ENCODE data around the gene CENPT. TPM values are rescaled to one million over a fixed set of nuclear protein-coding genes. Genes with fewer than 3 reads are reported as not detected.
A peak's percentile ranks its signal among the peaks of the same experiment; 100 is the strongest.

The CENPT gene
- total and polyA plus RNA-seq, 2 of the 13 experiments (the other 11 are each of a cell fraction or from before 2014, with no cell fraction given) = 40.9 to 43.3 TPM

DNA sequence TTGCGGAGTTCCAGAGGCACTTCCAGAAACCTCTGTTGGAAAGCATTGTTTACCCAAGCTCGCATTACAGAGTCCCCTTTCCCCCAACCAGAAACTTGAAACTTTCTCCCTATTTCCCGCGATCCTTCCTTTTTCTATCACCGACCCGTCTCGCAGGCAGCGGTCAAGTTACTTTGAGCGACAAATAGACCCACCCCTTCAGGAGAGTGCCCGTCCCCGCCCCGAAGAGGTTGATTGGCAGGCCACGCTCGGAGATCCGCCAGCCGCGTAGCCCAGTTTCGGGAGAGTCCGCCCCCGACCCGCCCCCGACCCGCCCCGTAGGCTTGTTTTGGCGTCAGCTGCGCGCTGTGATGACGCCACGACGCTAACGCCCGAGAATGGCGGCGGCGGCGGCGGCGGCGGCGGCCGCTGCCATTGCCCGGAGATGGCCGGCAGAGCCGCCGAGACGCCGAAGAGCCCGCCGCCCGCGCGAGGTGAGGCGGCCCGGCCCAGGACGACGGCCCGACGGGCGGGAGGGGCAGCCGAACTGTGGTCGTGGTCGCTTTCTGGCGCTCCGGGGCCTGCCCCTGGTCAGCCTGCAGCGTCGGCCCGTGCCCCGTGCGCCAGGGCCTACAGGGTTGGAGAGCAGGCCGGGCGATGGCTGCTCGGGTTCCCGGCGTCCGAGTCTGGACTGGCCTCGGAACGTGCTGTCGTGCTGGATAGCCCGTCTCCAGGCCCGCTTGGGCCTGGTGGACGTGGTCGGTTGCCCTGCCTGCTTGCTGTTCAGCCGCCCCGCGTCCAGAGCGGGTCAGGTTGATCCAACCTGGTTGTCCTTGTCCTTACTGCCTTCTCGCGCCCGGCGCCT, 45.6 kb upstream of the CENPT start, which contains the start of gene PSKH1 (continued):
- TF ChIP-seq, protein P1, sequence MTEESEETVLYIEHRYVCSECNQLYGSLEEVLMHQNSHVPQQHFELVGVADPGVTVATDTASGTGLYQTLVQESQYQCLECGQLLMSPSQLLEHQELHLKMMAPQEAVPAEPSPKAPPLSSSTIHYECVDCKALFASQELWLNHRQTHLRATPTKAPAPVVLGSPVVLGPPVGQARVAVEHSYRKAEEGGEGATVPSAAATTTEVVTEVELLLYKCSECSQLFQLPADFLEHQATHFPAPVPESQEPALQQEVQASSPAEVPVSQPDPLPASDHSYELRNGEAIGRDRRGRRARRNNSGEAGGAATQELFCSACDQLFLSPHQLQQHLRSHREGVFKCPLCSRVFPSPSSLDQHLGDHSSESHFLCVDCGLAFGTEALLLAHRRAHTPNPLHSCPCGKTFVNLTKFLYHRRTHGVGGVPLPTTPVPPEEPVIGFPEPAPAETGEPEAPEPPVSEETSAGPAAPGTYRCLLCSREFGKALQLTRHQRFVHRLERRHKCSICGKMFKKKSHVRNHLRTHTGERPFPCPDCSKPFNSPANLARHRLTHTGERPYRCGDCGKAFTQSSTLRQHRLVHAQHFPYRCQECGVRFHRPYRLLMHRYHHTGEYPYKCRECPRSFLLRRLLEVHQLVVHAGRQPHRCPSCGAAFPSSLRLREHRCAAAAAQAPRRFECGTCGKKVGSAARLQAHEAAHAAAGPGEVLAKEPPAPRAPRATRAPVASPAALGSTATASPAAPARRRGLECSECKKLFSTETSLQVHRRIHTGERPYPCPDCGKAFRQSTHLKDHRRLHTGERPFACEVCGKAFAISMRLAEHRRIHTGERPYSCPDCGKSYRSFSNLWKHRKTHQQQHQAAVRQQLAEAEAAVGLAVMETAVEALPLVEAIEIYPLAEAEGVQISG (CRISPR knock-in tag; IDR thresholded peaks at IDR 0.05) = peak; percentile 74
- no peak for TF ChIP-seq SMARCC2 (IDR thresholded peaks at IDR 0.05)
- TF ChIP-seq, protein P2, sequence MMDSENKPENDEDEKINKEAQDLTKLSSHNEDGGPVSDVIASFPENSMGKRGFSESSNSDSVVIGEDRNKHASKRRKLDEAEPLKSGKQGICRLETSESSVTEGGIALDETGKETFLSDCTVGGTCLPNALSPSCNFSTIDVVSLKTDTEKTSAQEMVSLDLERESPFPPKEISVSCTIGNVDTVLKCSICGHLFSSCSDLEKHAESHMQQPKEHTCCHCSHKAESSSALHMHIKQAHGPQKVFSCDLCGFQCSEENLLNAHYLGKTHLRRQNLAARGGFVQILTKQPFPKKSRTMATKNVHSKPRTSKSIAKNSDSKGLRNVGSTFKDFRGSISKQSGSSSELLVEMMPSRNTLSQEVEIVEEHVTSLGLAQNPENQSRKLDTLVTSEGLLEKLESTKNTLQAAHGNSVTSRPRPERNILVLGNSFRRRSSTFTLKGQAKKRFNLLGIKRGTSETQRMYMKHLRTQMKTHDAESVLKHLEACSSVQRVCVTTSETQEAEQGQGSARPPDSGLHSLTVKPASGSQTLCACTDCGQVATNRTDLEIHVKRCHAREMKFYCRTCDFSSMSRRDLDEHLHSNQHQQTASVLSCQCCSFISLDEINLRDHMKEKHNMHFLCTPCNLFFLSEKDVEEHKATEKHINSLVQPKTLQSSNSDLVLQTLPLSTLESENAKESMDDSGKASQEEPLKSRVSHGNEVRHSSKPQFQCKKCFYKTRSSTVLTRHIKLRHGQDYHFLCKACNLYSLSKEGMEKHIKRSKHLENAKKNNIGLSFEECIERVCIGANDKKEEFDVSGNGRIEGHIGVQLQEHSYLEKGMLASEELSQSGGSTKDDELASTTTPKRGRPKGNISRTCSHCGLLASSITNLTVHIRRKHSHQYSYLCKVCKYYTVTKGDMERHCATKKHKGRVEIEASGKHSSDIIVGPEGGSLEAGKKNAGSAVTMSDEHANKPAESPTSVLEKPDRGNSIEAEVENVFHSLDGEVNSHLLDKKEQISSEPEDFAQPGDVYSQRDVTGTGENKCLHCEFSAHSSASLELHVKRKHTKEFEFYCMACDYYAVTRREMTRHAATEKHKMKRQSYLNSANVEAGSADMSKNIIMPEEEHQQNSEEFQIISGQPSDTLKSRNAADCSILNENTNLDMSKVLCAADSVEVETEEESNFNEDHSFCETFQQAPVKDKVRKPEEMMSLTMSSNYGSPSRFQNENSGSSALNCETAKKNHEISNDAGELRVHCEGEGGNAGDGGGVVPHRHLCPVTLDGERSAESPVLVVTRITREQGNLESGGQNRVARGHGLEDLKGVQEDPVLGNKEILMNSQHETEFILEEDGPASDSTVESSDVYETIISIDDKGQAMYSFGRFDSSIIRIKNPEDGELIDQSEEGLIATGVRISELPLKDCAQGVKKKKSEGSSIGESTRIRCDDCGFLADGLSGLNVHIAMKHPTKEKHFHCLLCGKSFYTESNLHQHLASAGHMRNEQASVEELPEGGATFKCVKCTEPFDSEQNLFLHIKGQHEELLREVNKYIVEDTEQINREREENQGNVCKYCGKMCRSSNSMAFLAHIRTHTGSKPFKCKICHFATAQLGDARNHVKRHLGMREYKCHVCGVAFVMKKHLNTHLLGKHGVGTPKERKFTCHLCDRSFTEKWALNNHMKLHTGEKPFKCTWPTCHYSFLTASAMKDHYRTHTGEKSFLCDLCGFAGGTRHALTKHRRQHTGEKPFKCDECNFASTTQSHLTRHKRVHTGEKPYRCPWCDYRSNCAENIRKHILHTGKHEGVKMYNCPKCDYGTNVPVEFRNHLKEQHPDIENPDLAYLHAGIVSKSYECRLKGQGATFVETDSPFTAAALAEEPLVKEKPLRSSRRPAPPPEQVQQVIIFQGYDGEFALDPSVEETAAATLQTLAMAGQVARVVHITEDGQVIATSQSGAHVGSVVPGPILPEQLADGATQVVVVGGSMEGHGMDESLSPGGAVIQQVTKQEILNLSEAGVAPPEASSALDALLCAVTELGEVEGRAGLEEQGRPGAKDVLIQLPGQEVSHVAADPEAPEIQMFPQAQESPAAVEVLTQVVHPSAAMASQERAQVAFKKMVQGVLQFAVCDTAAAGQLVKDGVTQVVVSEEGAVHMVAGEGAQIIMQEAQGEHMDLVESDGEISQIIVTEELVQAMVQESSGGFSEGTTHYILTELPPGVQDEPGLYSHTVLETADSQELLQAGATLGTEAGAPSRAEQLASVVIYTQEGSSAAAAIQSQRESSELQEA (CRISPR knock-in tag; IDR thresholded peaks at IDR 0.05; ENCODE audit: not compliant biosample characterization) = no peak
- TF ChIP-seq, protein P3, sequence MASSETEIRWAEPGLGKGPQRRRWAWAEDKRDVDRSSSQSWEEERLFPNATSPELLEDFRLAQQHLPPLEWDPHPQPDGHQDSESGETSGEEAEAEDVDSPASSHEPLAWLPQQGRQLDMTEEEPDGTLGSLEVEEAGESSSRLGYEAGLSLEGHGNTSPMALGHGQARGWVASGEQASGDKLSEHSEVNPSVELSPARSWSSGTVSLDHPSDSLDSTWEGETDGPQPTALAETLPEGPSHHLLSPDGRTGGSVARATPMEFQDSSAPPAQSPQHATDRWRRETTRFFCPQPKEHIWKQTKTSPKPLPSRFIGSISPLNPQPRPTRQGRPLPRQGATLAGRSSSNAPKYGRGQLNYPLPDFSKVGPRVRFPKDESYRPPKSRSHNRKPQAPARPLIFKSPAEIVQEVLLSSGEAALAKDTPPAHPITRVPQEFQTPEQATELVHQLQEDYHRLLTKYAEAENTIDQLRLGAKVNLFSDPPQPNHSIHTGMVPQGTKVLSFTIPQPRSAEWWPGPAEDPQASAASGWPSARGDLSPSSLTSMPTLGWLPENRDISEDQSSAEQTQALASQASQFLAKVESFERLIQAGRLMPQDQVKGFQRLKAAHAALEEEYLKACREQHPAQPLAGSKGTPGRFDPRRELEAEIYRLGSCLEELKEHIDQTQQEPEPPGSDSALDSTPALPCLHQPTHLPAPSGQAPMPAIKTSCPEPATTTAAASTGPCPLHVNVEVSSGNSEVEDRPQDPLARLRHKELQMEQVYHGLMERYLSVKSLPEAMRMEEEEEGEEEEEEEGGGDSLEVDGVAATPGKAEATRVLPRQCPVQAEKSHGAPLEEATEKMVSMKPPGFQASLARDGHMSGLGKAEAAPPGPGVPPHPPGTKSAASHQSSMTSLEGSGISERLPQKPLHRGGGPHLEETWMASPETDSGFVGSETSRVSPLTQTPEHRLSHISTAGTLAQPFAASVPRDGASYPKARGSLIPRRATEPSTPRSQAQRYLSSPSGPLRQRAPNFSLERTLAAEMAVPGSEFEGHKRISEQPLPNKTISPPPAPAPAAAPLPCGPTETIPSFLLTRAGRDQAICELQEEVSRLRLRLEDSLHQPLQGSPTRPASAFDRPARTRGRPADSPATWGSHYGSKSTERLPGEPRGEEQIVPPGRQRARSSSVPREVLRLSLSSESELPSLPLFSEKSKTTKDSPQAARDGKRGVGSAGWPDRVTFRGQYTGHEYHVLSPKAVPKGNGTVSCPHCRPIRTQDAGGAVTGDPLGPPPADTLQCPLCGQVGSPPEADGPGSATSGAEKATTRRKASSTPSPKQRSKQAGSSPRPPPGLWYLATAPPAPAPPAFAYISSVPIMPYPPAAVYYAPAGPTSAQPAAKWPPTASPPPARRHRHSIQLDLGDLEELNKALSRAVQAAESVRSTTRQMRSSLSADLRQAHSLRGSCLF (CRISPR knock-in tag; IDR thresholded peaks at IDR 0.05; ENCODE audit: borderline replicate concordance) = 0 out of 2 replicates have a peak, but pooled peaks have one; percentile 88
- 0 out of 2 replicates have a peak, but pooled peaks have one; percentile 79 for TF ChIP-seq ZNF761 (CRISPR knock-in tag; conservative IDR thresholded peaks at IDR 0.05)
- TF ChIP-seq, protein P4, sequence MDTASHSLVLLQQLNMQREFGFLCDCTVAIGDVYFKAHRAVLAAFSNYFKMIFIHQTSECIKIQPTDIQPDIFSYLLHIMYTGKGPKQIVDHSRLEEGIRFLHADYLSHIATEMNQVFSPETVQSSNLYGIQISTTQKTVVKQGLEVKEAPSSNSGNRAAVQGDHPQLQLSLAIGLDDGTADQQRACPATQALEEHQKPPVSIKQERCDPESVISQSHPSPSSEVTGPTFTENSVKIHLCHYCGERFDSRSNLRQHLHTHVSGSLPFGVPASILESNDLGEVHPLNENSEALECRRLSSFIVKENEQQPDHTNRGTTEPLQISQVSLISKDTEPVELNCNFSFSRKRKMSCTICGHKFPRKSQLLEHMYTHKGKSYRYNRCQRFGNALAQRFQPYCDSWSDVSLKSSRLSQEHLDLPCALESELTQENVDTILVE (CRISPR knock-in tag; IDR thresholded peaks at IDR 0.05) = no peak
- TF ChIP-seq ZNF274 (CRISPR knock-in tag; IDR thresholded peaks at IDR 0.05) = no peak; the same call in 1 of the 2 replicates
